ENCODE results near the gene B3GAT3.
A peak's percentile ranks its signal among the peaks of the same experiment; 100 is the strongest.
"Not testable (repeated sequence)": the region's sequence is repeated elsewhere in the genome, so short reads cannot be mapped to it uniquely, and the experiment has no call there.

B3GAT3 gene

GRCh38 chr11:62602141-62603071 lies 19.4 kb downstream of the B3GAT3 start:
- peak; percentile 77 for DNase-seq

GRCh38 chr11:62601372-62602140 lies 20.2 kb downstream of the B3GAT3 start, which contains the start of gene MTA2:
Gene MTA2, minus strand, starts transcription at chr11:62601865. Its CDS starts 415 bp downstream, at chr11:62601450.
- peak; percentile 98 for DNase-seq

DNA sequence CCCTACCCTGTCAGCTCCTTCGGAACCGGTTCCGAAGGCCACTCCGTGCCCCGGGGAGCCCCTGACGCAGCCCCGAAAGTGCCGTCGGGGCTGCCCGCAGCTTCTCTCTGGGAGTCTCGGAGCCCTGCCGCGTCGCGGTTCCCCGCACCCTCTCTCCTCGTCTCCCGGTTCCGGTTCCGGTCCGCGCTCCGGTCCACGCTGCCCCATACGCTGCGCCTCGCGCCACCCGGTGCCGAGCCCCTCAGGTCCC lies 20.7 kb downstream of the B3GAT3 start:
- peak; percentile 14 for DNase-seq

- no peak for DNase-seq
Observed at GRCh38 chr11:62600367-62601121, 21.2 kb downstream of the B3GAT3 start.

DNA sequence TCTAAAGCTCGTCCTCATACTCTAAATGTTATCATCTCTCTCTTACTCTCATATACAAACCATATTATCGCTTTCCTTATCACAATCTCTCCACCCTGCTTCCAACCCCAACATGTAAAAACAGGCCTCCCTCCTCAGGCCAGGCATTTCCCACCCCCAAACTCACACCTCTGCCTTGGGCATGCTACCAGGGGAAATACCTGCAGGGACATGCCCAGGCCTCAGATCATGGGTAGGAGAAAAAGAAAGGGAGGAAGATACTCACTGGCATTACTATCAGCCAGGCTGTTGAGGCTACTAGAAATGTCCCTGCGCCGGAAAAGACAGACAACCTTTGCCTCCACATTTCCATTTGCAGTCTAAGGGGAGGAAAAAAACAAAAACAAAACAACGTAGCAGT lies 21.9 kb downstream of the B3GAT3 start:
- no peak for DNase-seq

DNA sequence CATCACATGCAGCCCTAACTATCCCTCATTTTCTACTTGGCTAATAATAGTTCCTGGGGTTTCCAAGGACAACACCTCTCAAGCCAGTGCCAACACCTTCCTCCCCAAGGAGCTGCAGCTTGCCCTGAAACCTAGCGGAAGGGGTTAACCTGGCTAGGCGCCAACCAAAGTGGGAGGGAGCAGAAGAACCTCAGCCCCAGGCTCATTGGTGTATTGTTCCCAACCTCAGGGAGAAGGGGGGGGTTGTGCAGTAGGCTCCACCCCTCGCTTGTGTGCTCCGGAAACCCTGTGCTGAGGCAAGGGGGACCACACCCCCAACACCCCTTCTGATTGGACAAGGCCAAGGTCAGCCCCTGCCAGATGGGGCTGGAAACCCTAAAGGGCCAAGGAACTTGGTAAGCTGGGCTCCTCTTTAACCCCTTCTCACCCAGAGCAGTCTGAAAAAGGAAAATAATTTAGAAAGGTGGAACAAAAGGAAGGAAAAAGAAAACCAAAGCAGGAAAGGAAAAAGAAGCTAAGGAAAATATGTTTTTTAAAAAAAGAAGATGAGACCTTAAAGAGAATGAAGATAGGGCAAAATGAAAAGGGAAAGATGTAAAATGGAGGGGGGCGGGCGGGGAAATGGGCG lies 22.6 kb downstream of the B3GAT3 start:
- peak; percentile 96 for DNase-seq

DNA sequence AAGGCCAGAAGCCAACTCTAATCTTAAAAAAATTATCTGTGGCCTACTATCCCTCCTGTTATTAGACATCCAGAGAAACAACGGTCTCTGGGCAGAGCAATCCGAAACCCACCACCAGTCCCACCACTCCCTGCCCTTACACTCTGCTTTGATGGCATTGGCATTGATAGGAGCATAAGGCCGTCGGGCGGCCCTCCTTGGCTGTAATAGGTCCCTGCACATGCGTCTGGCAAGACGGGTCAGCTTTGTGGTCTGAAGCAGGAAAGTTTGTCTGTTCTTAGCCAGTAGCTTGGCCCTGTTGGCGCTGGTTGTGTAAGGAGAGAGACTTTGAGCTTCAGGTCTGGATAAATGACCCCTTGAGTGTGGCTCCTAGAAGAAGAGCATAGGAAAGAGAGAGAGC lies 26.7 kb downstream of the B3GAT3 start:
- DNase-seq = no peak

- peak; percentile 52 for DNase-seq
Observed at GRCh38 chr11:62593434-62594044, 28.2 kb downstream of the B3GAT3 start.

GRCh38 chr11:62592989-62593421 lies 28.8 kb downstream of the B3GAT3 start:
- DNase-seq = no peak

- no peak for DNase-seq
Observed at GRCh38 chr11:62592146-62592815, 29.5 kb downstream of the B3GAT3 start.

GRCh38 chr11:62591448-62592145 lies 30.2 kb downstream of the B3GAT3 start, which contains the start of gene TUT1:
Gene TUT1, minus strand, starts transcription at chr11:62591523. Its CDS starts 38 bp downstream, at chr11:62591485.
- DNase-seq = peak; percentile 99

- DNase-seq = no peak
Observed at GRCh38 chr11:62588966-62589637, 32.7 kb downstream of the B3GAT3 start.

- DNase-seq = not testable (repeated sequence)
Observed at GRCh38 chr11:62585356-62585755, 36.4 kb downstream of the B3GAT3 start.

GRCh38 chr11:62581735-62582134 lies 40.1 kb downstream of the B3GAT3 start:
- DNase-seq = not testable (repeated sequence)

DNA sequence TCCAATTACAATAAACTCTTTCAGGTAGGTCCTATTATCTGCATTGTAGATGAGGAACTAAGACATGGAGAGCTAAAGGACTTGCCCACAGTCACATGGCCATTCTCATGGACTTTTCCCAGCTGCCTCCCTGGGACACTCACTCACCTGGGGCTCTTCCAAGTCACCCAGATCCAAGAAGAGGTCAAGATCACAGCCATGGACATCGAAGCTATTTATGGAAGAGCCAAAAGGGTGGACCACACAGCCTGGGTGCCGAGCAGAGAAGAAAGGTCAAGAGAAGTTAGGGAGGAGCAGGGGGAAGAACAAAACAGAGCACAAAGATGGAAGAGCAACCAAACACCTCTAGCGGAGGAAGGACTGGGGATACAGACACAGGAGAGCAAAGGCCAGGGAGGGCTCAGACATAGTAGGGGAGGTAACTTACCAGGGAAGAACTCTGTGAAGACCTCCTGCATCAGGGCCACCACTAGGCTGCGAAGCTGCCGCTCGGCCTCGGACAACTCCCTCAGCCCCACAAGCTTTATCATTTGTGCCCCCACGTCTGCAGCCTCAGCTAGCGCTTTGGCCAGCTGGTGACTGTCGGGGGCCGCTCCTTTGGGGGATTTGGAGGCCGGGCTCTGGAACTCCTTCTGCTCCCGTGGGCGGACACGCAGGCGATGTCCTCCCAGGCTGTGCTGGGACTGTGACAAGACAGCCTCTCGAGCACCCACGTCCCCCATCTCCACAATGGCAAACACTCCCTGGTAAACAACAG lies 40.6 kb downstream of the B3GAT3 start:
- no peak for DNase-seq

DNA sequence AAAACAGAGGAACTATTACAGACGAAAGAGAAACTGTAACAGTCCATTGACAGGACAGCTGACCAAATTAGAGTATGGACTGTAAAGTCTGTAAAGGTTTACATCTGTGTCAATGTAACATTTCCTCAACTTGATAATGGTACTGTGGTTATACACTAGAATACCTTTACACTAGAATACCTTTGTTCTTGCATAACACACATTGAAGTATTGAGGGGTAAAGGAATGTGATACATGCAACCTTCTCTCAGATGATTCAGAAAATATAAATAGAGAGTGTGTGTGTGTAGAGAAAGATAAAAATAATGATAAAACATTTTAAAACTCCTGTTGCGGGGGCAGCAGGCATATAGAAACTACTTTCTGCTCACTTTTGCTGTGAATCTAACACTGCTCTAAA lies 42.5 kb downstream of the B3GAT3 start:
- no peak for DNase-seq

DNA sequence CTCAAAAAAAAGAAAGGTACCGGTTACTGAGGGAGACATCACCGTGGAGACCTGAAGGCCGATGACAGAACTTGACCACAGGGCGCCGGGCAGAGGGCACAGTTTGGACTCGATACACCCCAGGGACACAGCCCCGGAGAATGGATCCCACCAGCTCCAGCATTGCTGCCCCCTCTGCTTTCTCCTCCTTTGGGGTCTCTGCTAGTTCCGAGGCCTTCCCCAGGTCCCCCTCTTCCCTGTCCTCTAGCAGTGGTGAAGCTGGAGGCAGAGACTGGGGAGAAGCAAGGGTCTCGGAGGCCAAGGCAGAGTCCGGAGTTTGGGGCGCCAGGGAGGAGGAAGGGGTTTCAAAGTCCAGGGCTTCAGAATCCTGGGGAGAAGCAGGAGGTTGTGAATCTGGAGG lies 43.2 kb downstream of the B3GAT3 start:
- no peak for DNase-seq

DNA sequence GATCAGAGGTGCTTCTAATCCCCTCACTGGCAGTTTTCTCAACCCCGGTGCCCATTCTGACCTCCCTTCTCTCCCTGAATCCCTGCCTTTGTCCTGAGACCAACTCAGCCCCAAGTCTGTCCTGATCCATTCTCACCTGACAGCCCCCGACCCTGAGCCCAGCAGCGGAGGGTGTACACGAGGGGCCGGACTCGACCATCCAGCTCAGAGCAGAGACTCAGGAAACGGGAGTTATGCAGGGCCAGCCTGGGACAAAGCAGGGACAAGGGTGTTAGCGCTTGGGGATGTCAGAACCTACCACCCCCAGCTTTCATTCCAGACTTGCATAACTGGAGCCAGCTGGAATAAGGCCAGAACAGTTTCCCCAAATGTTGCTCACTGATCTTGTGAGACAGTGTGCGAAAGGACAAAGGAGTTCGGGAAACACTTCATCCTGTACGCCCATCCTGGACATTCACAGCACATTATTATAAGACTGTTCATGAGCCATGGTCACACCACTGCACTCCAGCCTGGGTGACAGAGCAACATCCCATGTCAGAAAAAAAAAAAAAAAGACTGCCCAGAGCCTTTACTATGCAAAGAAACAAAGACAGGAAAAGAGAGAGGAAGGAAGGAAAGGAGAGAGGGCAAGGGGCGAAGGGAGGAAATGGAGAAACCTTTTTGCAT lies 44.6 kb downstream of the B3GAT3 start:
- no peak for DNase-seq

GRCh38 chr11:62575837-62576236 lies 45.9 kb downstream of the B3GAT3 start:
- no peak for DNase-seq
